Fibroblast of lung (primary cell): ENCODE results near the gene ATP13A5.

ENCODE experiments used
- EZH2 ChIP-seq: IDR thresholded peaks from 2 replicates; pipeline ENCODE4 v1.5.1; 2012; ENCODE audit warnings: low read length, control low read depth, mild to moderate bottlenecking; ENCODE audit errors: missing control alignments
- TF ChIP-seq, protein P1 (sequence below), 2 donors: IDR thresholded peaks in 1 of 2; conservative IDR thresholded peaks in 1 of 2; 1 replicate in 1 of 2; 2 replicates in 1 of 2; pipeline ENCODE4 v1.5.1; 2011 to 2012; ENCODE audit warnings: low read length in 2 of 2, control low read depth in 1 of 2, inconsistent platforms in 1 of 2, low read depth in 1 of 2, mild to moderate bottlenecking in 1 of 2

DNA sequence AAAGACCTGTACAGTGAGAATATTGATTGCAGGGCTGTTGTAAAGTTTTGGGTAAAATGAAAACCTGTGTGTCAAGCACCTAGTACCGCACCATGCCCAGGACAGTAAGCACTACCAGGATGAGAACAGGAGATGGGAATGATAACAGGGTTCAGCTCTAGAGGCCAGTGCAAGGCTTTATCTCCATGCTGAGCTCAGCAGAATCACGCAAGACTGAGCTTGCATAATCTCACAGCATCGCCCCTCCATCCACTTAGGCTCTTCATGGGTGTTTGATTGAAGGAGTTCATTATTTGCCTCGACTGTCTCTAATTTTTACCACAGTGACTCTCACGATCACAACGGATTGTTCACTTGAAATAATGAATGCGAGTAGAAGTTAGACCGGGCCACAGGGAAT is 2.9 kb downstream of the ATP13A5 start:
- TF ChIP-seq, protein P1, sequence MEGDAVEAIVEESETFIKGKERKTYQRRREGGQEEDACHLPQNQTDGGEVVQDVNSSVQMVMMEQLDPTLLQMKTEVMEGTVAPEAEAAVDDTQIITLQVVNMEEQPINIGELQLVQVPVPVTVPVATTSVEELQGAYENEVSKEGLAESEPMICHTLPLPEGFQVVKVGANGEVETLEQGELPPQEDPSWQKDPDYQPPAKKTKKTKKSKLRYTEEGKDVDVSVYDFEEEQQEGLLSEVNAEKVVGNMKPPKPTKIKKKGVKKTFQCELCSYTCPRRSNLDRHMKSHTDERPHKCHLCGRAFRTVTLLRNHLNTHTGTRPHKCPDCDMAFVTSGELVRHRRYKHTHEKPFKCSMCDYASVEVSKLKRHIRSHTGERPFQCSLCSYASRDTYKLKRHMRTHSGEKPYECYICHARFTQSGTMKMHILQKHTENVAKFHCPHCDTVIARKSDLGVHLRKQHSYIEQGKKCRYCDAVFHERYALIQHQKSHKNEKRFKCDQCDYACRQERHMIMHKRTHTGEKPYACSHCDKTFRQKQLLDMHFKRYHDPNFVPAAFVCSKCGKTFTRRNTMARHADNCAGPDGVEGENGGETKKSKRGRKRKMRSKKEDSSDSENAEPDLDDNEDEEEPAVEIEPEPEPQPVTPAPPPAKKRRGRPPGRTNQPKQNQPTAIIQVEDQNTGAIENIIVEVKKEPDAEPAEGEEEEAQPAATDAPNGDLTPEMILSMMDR (conservative IDR thresholded peaks at IDR 0.05 in 1 of 2, IDR thresholded peaks at IDR 0.05 in 1 of 2; ENCODE audit: low read depth in 1 of 2, low read length in 2 of 2): no peak
- TF ChIP-seq EZH2: no peak
